Activated T-cell treated with anti-CD3 and anti-CD28 coated beads for 24 hours (primary cell): ENCODE data around the gene TTC38.

Source experiments
- DNase-seq: peaks from one replicate; pipeline ENCODE4 v3.0.0-alpha.2; 2020; ENCODE audit warnings: low read depth

TTC38 gene

DNA sequence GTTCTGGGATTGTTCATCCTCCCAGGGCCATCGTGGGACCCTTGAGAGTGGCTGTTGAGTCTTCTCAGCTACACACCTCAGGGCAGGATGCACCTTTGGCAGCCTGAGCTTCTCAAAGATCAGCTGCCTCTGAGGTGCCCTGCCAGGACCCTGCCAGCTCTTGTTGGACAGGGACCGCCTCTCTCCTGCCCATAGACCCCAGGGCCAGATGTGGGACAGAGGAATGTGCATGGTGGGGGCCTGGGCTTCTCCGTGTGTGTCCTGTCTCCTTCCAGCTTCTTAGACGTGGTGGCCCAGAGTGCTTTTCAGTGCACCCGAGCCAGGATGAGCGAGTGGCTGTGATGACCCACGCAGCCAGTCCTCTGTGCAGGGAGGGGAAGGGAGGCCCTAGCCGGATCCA, 61.8 kb downstream of the TTC38 start:
- DNase-seq, result no peak

- DNase-seq, result no peak
Observed at GRCh38 chr22:46330426-46330825, 62.6 kb downstream of the TTC38 start.

DNA sequence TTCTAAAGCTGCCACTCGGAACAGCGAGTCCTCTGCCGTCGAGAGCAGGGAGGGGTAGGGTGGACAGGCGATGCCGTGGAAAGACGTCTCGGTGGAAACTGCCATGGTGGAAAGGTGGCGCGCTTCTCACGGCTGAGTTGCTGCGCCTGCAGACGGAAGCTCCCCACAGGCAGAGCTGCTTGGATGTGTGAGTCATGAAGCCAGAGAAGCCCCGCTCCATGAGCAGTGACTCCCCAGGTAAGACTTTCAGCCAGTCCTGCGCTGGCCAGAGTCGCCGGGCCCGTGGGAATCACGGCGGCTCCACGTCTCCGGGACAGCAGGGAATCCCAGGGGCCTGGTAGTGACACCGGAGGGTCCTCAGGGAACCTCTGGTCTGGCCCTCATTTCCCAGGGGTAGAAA, 63.7 kb downstream of the TTC38 start:
- no peak for DNase-seq

- DNase-seq, result peak; percentile 72
Observed at GRCh38 chr22:46335201-46336118, 67.7 kb downstream of the TTC38 start, which contains the start of gene TRMU. Gene TRMU (plus strand): TSS chr22:46335714. CDS start chr22:46335765, 51 bp downstream.

DNA sequence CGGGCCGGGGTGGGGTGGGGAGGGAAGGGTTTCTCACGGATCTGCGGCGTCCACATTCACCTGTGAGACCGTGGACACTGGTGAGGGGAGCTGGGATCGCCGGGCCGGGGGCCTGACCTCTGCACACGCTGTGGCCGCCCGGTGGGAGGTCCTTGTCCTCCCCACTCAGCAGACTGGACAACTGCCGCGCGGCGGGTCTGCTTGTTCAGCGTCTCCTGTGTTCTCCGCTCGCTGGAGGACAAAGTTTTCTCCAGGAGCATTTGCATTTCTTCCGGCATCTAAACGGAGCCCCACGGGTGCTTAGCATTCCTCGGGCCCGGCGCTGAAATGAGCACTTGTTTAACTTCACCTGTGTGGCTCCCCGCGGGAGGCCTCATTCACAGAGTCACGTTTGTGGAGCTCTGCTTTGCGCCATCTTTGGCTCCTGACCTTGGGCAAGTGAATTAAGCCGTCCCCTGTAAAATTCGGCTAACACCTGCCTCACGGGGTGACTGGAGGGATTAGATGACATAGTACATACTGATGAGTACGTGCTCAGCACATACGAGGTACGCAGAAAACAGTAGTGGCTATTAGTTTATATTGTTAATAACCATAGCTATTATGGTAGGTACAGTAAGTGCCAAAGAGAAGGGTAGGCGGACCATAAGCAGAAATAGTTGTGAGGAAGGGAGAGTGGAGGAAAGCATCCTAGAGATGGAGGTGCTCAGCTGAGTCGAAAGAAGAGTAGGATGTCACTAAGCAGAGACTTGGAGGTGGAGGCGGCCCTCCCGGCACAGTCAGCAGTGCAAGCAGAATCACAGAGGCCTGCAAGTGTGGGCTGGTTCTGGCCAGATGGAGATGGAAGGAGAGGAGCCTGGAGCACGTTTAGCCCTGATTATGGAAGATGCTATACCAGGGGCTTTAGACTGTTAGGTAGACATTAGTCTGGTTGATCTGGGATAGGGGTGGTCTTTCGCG, 68.6 kb downstream of the TTC38 start:
- no peak for DNase-seq

DNA sequence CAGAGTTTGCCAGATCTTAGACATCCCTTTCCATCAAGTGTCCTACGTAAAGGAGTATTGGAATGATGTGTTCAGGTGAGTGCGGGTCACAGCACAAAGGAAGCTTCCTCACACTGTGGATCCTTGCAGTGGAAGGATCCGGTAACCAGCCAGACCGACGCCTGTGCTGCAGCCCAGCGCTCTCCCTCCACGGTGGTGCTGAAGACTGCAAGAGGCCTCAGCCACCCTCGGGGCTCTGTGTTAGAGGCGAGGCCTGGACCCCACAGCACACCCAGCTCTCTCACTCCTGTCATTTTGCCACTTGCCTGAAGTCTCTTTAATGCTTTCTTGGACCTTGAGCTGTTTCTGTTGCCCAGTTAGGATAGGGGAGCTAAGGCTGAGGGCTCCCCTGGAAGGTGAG, 70.1 kb downstream of the TTC38 start:
- DNase-seq, result no peak

GRCh38 chr22:46338636-46339035, 70.8 kb downstream of the TTC38 start:
- DNase-seq, result no peak

- DNase-seq, result no peak
Observed at GRCh38 chr22:46339956-46340355, 72.1 kb downstream of the TTC38 start.

DNA sequence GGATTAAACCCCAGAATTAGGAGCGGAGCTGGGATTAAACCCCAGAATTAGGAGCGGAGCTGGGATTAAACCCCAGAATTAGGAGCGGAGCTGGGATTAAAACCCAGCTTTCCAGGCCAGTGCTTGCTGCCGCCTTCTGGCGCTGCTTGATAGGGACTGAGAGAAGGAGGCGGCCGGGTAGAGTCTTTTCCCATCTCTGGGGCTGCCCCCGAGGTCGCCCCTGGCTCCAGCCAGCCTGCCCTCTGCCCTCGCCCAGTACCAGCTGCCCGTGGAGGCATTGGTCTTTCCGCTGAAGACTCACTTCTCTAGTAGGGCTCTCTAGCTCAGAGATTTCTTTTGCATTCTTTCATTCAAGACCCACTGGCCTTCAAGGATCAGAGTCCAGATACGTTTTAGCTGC, 72.9 kb downstream of the TTC38 start:
- no peak for DNase-seq
